Measurements from ENCODE around the gene KRT7. TPM values are rescaled to one million over a fixed set of nuclear protein-coding genes. Genes with fewer than 3 reads are reported as not detected.

Gene KRT7
- total and polyA plus RNA-seq, 12 donors, result 0.33 to 34.8 (median 8.4) TPM

DNA sequence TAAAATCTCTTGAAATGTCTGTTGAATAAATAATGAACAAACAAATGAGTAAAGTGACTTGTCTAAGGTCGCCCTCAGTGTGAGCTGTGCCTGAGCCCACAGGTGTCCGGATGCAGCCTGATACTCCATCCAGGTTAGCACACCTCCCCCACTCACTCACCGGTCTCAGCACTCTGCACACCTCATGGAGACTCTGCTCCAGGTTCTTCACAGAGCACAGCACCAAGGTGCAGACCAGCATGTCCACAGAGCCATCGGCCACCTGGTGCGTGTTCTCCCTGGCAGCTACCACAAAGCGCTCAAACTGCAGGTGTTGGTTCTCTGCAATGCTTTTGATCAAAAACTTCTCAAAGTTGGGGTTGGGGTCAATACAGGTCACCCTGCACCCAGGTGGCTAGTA is 4.1 kb upstream of the KRT7 start:
- Histone ChIP-seq H3K27ac (no peak overlapping the region), H3K27me3 (peaks cover 20% of the 10 kb centered on the region), H3K4me3 (no peak overlapping the region), H3K9me3 (replicated peaks in 1 of 3) (no peaks in the 10 kb centered on the region), H3K4me1 (replicated peaks in 1 of 2) (peaks cover 0 to 7% of the 10 kb centered on the region in 2 donors), H3K36me3 (replicated peaks in 1 of 2) (no peaks in the 10 kb centered on the region)
- WGBS, 4 donors, result 93 to 96% (median 94%) methylated on average over 6 of the region's 6 CpGs
- no peak for TF ChIP-seq POLR2A (IDR thresholded peaks at IDR 0.05)
- TF ChIP-seq, protein P1, sequence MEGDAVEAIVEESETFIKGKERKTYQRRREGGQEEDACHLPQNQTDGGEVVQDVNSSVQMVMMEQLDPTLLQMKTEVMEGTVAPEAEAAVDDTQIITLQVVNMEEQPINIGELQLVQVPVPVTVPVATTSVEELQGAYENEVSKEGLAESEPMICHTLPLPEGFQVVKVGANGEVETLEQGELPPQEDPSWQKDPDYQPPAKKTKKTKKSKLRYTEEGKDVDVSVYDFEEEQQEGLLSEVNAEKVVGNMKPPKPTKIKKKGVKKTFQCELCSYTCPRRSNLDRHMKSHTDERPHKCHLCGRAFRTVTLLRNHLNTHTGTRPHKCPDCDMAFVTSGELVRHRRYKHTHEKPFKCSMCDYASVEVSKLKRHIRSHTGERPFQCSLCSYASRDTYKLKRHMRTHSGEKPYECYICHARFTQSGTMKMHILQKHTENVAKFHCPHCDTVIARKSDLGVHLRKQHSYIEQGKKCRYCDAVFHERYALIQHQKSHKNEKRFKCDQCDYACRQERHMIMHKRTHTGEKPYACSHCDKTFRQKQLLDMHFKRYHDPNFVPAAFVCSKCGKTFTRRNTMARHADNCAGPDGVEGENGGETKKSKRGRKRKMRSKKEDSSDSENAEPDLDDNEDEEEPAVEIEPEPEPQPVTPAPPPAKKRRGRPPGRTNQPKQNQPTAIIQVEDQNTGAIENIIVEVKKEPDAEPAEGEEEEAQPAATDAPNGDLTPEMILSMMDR (IDR thresholded peaks at IDR 0.05), result no peak
- intact Hi-C loops (cut with DNase I), result no loop called here
- no peak for DNase-seq

DNA sequence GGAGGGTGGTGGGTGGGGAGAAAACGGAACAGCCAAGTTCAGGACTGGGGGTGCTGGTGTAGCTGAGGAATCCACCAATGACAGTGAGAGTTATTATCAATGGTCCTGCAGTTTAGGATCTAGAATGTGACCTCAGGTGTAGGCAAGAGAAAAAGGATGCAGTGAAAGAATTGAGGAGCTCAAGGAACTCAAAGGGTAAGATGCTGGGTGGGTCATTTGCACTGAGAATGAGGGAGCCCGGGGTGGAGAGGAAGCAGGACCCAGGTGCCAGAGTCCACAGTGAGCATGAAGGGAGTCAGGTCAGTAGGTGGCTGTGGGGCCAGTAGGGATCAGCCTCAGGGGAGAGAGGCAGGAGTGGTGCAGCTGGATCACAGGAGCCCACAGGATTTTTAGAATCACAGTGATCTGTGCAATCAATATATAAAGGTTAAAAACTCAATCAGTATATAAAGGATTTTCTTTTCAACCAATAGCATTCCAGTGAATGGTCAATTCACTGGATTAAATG is 3.2 kb upstream of the KRT7 start:
- intact Hi-C loops (cut with DNase I), result loop anchor here (5.0 kb wide), 2 partner anchors 47 to 97 kb away; no protein-coding TSS in a partner anchor
- H3K4me1 ChIP-seq (replicated peaks in 1 of 2), result peaks cover 0 to 7% of the 10 kb centered on the region in 2 donors
- DNase-seq, result no peak
- H3K4me3 ChIP-seq, result no peak overlapping the region
- peaks cover 20% of the 10 kb centered on the region for H3K27me3 ChIP-seq
- no peaks in the 10 kb centered on the region for H3K36me3 ChIP-seq (replicated peaks in 1 of 2)
- 78 to 84% (median 80%) methylated on average over 2 of the region's 2 CpGs for WGBS, 4 donors
- H3K27ac ChIP-seq, result no peak overlapping the region
- no peak for TF ChIP-seq POLR2A (IDR thresholded peaks at IDR 0.05)
- TF ChIP-seq, protein P1 (IDR thresholded peaks at IDR 0.05), result no peak
- H3K9me3 ChIP-seq (replicated peaks in 1 of 3), result no peaks in the 10 kb centered on the region

DNA sequence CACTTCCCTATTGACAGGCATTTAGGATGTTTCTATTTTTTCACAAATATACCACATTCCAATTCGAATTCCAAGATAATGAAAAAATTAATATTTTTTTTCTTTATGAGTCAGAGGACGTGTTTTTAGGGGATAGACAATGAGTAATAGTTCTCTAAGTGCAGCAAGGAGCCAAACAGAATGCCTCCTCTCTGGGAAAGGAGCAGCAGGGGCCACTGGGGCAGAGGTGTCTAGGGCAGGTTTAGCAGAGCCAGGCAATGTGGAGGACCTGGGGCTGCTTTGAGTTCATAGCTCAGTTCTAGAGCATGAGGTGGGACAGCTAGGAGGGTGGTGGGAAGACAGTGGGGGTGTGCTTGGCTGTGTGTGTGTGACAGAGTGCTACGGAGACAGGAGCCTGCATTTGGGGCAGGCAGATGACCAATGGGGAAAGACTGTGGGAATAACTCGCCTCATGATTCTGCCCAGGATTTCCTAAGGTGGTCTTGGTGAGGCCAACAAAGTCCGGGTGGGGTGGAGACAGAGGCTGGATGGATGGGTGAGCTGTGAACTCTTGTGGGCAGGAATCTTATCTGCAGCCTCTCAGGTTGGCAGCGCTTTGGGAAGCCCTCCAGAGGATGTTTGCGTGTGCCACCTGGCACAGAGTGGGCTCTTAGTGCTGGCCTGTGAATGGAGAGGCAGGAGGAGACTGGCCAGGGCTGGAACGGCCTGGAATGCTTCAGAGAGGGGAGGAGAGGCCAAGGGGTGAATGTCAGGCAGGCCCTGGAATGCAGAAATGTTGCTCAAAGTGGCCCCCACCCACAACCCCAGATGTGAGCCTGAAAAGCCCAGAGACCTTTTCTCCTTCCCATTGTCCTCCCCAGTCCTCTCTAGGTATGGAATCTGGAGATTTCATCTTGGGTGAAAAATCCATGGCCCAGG is 2.4 kb upstream of the KRT7 start:
- peak overlapping the region in 1 of 5 donors; percentile 34 for H3K27ac ChIP-seq
- no peaks in the 10 kb centered on the region for H3K9me3 ChIP-seq (replicated peaks in 1 of 3)
- no peak overlapping the region for H3K4me3 ChIP-seq
- peaks cover 0 to 7% of the 10 kb centered on the region in 2 donors for H3K4me1 ChIP-seq (replicated peaks in 1 of 2)
- WGBS, 4 donors, result 56 to 73% (median 62%) methylated on average over 8 of the region's 8 CpGs
- H3K36me3 ChIP-seq (replicated peaks in 1 of 2), result no peaks in the 10 kb centered on the region
- peaks cover 20% of the 10 kb centered on the region for H3K27me3 ChIP-seq
- intact Hi-C loops (cut with DNase I), result loop anchor here (5.0 kb wide), 2 partner anchors 47 to 97 kb away; no protein-coding TSS in a partner anchor
- DNase-seq, result no peak
- TF ChIP-seq, protein P1 (IDR thresholded peaks at IDR 0.05), result no peak
- TF ChIP-seq POLR2A (IDR thresholded peaks at IDR 0.05), result no peak
